SKM-1 treated with dmso at 0.1 percent for 144 hours (cell line): ENCODE measurements around the gene GOLPH3L.
"Not testable (repeated sequence)": the region's sequence is repeated elsewhere in the genome, so short reads cannot be mapped to it uniquely, and the experiment has no call there.

ENCODE experiments used
- DNase-seq: peaks from one replicate; lab custom pipeline; 2025; ENCODE audit not compliant: unreplicated experiment; lab: John Stamatoyannopoulos, UW

Gene GOLPH3L

DNA sequence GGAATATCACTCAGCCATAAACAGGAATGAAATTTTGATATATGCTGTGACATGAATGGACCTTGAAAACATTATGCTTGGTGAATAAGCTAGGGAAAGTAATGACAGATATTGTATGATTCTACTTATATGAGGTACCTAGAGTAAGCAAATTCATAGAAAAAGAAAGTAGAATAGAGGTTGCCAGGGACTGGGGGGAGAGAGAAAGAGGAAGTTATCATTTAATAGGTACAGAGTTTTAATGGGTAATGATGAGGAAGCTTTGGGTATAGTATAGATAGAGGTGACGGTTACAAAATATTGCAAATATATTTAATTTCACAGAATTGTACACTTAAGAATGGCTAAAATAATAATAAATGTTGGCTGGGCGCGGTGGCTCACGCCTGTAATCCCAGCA, 36.4 kb downstream of the GOLPH3L start:
- DNase-seq: no peak

DNA sequence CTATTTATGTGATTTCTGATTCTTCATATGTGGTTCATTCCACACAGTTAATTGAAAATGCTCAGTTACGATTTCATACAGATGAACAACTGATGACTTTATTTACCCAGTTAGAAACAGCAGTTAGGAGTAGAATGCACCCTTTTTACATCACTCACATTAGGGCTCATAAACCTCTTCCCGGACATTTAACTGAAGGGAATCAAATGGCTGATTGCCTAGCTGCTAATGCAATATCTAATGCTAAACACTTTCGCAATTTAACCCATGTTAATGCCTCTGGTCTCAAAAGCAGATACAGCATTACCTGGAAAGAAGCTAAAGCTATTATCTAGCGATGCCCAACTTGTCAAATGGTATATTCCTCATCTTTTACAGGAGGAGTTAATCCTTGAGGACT, 39.9 kb downstream of the GOLPH3L start:
- DNase-seq: not testable (repeated sequence)

DNA sequence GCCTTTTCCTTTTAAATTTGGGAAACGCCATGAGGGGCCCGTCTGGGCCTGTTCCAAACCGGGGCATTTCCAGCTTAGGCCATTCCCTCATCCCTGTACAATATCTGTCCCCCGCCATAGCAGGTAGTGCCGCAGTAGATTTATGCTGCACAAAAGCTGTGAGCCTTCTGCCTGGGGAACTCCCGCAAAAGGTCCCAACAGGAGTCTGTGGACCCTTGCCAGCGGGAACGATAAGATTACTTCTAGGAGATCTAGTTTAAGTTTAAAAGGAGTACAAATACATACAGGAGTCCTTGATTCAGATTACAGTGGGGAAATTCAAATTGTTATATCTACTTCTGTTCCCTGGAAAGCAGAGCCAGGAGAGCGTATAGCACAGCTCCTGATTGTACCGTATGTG, 42.3 kb downstream of the GOLPH3L start:
- DNase-seq: not testable (repeated sequence)

DNA sequence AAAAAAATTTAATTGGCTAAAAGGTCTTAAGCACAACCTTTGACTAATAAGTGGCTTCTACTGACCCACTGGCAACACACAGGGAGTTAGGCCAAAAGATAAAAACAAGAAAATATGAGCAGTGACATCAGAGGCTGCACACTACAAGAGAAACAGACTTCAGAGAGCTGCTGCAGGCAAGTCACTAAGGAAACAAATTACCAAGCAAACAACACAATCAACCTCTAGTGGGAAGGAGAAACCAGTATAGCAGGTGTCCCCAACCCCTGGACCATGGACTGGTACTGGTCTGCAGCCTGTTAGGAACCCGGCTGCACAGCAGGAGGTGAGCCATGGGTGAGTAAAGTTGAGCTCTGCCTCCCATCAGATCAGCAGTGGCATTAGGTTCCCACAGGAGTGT, 46.8 kb downstream of the GOLPH3L start:
- no peak for DNase-seq

DNA sequence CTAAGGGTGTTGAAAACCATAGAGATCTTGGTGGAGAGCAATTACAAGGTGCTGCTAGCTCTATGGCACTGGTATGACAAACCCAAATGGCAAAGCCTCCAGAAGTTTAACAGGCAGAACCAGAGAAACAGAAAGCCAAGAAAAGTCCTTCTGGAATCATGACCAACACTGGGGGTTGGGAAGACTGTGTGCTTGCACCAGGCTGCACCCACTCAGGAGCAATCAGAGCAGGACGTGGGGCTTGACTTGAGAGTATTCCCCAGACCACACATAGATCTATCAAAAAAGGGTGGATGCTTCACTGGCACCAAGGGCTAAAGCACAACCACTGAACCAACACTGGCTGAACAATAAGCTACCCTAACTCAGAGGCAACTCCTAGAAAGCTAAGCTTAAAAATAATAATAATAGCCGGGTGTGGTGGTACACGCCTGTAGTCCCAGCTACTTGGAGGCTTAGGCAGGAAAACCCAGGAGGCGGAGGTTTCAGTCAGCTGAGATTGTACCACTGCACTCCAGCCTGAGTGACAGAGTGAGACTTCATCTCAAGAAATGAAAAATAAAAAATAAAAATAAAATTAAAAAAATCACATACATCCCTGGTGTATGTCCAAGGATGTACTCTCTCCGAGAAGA, 47.4 kb downstream of the GOLPH3L start:
- no peak for DNase-seq

DNA sequence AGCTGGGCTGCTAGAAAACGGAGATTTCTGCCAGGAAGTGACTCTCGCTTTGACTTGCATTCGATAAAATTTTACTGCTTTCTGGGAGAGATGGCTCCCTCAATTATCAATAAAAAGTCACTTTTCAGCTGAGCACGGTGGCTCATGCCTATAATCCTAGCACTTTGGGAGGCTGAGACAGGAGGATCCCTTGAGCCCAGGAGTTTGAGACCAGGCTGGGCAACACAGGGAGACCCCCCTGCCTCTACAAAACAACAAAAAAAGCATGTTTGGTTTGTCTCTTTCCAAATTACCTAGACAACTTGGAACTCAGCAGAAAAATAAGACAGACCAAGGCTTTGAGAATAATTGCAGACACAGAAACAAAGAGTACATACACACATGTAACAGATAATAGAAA, 54.7 kb downstream of the GOLPH3L start:
- DNase-seq: no peak

DNA sequence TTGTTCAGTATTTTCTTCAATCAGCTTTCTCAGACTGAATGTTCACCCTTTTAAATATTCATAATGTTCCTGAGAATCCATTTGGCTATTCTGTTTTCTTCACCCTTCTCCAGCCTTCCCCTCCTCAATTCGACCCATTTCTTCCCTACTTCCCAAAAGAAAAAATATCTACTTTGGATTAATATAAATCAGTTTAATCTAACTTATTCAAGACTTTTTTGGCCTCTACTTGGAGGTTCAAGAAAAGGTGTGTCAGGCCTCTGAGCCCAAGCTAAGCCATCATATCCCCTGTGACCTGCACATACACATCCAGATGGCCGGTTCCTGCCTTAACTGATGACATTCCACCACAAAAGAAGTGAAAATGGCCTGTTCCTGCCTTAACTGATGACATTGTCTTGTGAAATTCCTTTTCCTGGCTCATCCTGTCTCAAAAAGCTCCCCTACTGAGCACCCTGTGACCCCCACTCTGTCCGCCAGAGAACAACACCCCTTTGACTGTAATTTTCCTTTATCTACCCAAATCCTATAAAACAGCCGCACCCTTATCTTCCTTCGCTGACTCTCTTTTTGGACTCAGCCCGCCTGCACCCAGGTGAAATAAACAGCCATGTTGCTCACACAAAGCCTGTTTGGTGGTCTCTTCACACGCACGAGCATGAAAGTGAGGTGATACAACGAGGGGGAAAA, 55.7 kb downstream of the GOLPH3L start:
- not testable (repeated sequence) for DNase-seq

DNA sequence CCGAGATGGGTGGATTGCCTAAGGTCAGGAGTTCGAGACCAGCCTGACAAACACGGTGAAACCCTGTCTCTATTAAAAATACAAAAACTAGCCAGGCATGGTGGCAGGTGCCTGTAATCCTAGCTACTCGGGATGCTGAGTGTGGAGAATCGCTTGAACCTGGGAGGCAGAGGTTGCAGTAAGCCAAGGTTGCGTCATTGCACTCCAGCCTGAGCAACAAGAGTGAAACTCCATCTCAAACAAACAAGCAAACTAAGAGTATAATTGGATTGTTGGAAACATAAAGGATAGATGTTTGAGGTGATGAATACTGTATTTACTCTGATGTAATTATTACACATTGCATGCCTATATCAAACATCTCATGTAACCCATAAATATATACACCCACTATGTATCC, 58.5 kb downstream of the GOLPH3L start:
- DNase-seq: not testable (repeated sequence)

DNA sequence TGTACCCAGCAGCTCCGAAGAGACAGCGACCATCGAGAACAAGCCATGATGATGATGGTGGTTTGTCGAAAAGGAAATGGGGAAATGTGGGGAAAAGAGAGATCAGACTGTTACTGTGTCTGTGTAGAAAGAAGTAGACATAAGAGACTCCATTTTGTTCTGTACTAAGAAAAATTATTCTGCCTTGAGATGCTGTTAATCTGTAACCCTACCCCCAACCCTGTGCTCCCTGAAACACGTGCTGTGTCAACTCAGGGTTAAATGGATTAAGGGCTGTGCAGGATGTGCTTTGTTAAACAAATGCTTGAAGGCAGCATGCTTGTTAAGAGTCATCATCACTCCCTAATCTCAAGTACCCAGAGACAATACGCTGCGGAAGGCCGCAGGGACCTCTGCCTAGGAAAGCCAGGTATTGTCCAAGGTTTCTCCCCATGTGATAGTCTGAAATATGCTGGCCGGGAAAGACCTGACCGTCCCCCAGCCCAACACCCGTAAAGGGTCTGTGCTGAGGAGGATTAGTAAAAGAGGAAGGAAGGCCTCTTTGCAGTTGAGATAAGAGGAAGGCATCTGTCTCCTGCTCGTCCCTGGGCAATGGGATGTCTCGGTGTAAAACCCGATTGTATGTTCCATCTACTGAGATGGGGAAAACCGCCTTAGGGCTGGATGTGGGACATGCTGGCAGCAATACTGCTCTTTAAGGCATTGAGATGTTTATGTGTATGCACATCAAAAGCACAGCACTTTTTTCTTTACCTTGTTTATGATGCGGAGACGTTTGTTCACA, 61.9 kb downstream of the GOLPH3L start:
- DNase-seq: not testable (repeated sequence)

DNA sequence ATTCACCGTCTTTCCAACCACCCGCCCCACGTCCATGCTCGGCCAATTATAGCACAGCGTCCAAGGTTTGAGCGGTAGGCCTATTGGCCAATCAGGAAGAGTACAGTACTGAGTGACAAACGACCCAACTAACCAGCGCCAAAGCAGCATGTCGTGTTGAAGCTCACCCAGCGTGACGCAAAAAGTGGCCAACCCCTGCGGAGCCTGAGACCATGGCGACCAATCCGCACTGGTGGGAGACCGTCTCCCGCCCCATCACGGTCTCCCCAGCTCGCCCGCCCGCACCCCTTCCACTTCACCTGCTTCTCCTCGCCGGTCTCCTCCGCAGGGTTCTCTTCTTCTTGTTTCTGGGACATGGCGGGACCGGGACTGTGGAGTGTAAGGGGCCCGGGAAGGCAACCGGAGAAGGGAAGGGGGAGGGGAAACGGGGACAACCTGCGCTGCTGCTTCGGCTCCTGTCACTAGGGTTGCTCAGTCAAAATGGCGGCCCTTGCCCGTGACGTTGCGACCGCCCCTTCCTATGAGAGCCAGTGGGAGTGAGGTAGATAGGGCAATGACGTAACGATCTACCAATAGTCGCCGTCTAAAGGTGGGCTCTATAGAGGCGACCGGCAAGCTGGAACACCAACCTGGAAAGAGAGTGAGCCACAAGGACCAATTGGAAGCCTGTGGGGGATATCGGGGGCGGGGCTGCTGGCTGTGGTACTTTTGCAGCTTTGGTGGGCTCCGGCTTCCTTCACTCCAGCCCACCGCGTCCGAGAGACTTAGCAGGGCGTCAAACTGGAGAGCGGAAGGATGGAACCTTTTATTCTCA, 67.6 kb downstream of the GOLPH3L start, which contains the start of gene ENSA:
Gene ENSA (minus strand): TSS at position 498 of the 814 bp plus-strand sequence. CDS start 142 bp downstream, at position 356.
- DNase-seq: peak; percentile 100

DNA sequence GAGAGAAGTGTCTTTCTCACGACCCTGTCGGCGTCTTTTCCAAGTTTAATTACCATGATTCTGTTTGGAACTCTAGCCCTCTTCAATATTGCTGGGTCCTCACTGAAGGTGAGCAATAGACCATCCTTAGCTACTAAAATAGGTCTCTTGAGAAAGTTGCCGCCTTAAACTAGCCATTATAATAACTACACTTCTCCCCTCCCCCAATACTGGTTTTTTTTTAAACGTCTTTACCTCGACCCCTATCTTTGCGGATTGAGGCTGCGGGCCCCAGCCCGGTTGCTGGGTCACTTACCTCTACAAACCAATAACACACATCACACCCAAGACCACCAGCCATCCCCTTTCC, 68.2 kb downstream of the GOLPH3L start:
- no peak for DNase-seq

DNA sequence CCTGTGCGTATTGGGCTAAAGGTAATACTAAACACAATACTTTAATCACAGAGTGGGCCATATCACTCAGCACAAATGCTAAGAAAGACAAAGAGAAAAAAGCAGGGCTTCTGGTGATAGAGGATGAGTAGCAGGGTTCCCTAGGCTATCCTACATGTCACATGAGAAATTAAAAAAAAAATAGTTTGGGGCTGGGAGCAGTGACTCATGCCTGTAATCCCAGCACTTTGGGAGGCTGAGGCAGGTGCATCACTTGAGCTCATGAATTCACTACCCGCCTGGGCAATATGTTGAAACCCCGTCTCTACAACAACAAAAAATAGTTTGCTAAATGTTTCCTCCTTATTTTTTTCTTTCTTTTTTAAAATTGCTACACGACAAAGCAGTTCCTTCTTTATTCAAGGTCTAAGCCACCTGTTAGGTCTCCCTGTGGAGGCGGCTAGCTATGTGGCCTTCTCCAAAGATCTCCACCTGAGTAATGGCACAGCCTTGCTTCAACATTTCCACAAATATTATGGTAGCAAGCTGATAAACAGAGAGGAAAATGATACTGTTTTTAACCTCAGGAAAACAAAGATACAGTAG, 69.0 kb downstream of the GOLPH3L start:
- no peak for DNase-seq

DNA sequence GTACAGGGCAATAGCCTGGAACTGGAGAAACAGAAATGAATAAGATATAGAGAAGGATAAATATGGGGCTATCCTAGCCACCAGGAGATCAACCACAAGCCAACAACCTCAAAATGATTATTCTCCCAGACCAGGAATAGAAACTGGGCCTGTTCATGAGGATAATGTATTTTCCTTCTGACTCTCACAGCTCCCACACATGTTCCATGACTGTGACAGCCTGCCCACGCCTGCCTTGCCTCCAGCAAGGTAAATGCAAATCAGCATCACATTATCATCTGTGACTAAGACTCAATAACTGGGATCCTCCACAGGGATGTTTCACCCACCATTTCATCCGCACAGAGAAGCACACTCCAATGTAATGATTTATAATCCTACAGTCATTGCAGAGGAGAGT, 70.8 kb downstream of the GOLPH3L start:
- no peak for DNase-seq

DNA sequence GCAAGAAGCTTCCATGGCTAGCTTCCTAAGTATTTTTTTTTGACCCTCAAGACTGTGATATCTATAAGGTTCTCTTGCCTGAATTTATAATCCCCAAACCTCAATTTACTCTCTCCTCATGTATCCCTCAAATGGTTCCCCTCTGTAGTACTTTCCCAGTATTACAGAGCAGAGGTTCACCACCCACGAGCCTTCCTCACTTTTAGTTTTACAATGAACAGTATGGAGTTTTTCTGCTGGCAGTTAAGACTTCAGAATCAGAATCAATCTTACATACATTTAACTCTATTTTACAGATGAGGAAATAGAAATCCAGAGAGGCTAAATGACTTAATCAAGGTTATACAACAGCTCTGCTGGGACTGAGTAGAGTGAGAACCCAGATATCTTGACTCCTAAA, 72.4 kb downstream of the GOLPH3L start:
- not testable (repeated sequence) for DNase-seq

DNA sequence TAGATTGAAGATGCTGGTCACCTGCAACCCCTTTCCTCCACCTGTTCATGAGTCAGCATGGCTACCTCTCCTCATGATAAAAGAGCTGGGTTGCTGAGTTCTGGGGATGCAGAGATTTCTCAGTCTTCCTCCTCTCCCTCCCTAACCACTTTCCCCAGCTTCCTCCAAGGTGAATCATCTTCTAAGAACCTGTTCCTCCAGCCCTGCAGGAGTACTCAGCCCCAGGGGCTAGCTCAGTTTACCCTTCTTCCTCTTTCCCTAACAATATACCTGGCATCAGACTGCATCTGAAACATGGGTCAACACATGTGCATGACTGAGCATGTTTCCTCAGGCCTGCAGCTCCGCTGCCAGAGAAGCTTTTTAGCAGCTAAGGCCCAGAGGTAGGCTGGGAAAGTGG, 72.8 kb downstream of the GOLPH3L start:
- not testable (repeated sequence) for DNase-seq

DNA sequence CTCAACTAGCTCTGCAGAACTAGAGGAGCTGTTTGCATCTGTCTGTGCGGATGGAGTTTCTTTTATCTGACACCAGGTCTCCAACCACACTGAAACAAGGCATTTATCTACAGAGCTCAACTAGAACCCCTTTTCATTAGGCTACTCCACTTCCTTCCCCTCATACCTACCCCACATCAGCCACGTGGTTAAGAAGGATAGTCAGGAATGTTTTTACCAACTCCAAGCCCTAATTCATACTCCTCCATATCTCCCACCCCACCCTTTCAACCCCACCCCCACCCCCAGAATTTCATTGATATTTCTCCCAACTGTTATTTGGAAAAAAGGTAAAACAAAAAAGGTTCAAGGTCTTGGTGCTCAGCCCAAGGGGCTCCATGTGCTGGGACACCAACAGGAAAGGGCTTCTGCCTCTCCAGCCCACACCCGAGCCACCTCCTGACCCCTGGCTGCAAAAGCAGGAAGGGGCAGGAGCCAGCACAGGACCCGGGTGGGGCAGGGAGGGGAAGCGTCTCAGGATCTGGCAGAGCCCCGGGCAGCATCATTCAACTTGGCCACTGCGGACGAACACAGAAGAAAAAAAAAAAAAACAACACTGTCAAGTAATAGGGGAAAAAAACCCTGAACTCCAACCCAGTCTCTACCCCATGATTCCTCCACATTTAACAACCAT, 74.5 kb downstream of the GOLPH3L start:
- DNase-seq: no peak

DNA sequence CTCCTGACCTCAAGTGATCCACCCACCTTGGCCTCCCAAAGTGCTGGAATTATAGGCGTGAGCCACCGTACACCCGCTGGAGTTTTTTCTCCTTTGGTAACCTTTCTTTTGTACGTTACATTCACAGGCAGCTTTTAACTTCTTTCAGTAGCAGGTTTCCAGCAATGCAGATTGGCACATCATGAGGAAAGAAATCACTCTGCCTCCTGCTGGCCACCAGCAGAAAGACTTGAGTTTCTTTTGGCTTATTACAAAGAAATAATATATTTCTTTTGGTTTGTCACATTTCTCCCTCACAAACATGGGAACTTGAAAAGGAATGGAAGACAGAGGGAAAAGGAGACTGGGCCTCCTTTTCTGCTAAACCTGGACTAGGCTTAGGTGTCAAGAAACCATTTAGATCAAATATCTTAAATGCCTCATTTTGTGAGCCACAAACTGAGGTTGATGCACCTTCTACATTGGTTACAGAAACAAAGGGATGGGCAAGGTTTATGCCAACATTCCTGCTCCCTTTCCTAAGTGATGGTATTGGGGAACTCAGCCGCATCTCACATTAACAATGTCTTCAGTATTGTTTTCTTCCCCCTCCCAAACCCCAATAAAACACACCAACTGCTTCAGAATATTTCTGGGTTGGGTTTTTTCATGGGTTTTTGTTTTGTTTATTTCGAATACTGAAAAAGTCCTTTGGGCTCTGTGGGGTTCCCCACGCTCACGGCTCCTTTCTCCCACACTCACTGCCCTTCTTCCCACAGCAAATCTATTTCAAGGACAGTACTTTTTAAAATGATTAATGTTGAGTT, 75.3 kb downstream of the GOLPH3L start:
- peak; percentile 66 for DNase-seq

DNA sequence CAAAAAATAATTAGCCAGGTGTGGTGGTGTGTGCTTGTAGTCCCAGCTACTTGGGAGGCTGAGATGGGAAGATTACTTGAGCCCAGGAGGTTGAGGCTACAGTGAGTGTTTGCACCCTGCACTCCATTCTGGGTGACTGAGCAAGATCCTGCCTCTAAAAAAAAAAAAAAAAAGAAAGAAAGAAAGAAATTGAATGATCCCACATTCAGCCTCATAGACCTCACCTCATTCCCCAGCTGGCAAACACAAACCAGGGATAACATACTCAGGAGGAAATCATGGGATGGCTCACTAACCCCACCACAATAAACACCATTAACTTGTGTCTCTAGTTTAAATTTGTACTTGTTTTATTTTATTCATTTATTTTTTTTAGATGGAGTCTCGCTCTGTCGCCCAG, 76.0 kb downstream of the GOLPH3L start:
- no peak for DNase-seq
